ENCODE results near the gene DENND6B. TPM values are rescaled to one million over a fixed set of nuclear protein-coding genes. Genes with fewer than 3 reads are reported as not detected.
A peak's percentile ranks its signal among the peaks of the same experiment; 100 is the strongest.

DENND6B gene
- total RNA-seq, 2 donors from 2014 or later = 9.6 to 19.6 TPM

DNA sequence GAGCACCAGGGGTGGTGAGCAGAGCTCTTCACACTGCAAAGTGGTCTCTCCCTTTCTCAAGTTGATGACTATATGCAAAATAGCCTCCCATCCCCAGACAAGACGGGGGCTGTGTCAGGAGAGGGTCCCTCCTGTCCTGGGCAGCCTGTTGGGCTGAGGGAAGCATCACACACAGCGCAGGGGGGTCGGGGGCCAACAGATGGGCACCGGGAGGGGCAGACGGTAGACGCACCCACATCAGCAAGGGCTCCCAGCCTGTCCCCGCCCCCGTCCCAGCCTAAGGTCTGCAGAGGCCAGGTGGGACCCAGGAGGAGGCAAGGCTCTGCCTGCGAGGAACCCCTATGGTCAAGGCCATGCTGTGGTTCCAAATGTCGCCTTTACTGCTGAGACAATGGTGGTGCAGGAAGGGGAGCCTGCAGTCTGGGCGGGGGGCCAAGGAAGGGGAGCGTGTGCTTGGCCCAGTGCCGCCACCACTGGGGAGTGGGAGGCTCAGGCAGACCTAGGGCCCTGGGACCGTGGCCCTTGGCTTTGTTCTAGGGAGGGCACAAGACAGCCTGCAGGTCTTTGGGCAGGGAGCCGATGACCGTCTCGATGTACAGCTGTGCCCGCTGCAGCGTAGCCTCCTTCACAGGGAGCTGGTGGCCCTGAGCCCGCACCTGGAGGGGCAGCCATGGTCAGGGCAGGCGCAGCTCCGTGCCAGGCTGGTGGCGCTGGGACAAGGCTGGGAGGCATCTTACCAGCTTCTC lies 15.0 kb downstream of the DENND6B start:
- intact Hi-C loops (cut with DNase I) = no loop called here
- 87% methylated on average over 21 of the region's 23 CpGs for WGBS
- DNase-seq (ENCODE audit: low spot score) = no peak

DNA sequence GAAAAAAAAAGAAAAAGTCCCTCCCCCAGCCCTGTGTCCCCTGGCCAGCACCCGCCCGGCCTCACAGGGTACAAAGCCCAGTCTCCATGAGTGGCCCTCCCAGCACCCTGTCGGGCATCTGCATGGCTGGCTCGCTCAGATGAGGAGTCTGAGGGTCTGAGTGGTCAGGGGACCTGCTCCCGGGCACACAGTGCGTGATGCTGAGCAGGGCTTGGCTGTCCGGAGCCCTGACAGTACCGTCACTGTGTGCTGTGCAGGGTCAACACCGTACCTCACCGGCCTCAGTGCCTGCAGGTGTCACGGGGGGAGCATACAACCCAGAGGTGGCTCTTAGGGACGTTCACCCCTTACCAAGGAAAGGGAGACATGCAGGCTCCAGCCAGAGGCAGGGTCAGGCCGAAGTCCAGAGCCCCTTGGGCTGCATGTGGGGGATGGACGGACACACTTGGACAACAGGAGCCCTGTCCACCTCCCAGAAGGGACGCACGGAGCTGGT lies 15.8 kb downstream of the DENND6B start:
- no peaks in the 10 kb centered on the region for H3K9me3 ChIP-seq
- H3K27ac ChIP-seq = no peak overlapping the region
- no peaks in the 10 kb centered on the region for H3K4me1 ChIP-seq (replicated peaks)
- no peaks in the 10 kb centered on the region for H3K27me3 ChIP-seq (replicated peaks; ENCODE audit: insufficient read depth)
- no peak overlapping the region for H3K4me3 ChIP-seq
- DNase-seq (ENCODE audit: low spot score) = no peak
- no peaks in the 10 kb centered on the region for H3K36me3 ChIP-seq
- WGBS = 91% methylated on average over 14 of the region's 16 CpGs
- no peak for TF ChIP-seq POLR2AphosphoS5 (IDR thresholded peaks at IDR 0.05)
- no peak for TF ChIP-seq POLR2A (IDR thresholded peaks at IDR 0.05)
- intact Hi-C loops (cut with DNase I) = no loop called here

More for the DNA sequence above, 15.0 kb downstream of the DENND6B start:
- Histone ChIP-seq H3K27me3 (replicated peaks; ENCODE audit: insufficient read depth) (no peaks in the 10 kb centered on the region), H3K36me3 (no peaks in the 10 kb centered on the region), H3K4me1 (replicated peaks) (no peaks in the 10 kb centered on the region), H3K27ac (no peak overlapping the region), H3K9me3 (no peaks in the 10 kb centered on the region), H3K4me3 (no peak overlapping the region)
- TF ChIP-seq, protein P1, sequence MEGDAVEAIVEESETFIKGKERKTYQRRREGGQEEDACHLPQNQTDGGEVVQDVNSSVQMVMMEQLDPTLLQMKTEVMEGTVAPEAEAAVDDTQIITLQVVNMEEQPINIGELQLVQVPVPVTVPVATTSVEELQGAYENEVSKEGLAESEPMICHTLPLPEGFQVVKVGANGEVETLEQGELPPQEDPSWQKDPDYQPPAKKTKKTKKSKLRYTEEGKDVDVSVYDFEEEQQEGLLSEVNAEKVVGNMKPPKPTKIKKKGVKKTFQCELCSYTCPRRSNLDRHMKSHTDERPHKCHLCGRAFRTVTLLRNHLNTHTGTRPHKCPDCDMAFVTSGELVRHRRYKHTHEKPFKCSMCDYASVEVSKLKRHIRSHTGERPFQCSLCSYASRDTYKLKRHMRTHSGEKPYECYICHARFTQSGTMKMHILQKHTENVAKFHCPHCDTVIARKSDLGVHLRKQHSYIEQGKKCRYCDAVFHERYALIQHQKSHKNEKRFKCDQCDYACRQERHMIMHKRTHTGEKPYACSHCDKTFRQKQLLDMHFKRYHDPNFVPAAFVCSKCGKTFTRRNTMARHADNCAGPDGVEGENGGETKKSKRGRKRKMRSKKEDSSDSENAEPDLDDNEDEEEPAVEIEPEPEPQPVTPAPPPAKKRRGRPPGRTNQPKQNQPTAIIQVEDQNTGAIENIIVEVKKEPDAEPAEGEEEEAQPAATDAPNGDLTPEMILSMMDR (IDR thresholded peaks at IDR 0.05) = no peak
- no peak for TF ChIP-seq POLR2AphosphoS5 (IDR thresholded peaks at IDR 0.05)
- TF ChIP-seq POLR2A (IDR thresholded peaks at IDR 0.05) = no peak

DNA sequence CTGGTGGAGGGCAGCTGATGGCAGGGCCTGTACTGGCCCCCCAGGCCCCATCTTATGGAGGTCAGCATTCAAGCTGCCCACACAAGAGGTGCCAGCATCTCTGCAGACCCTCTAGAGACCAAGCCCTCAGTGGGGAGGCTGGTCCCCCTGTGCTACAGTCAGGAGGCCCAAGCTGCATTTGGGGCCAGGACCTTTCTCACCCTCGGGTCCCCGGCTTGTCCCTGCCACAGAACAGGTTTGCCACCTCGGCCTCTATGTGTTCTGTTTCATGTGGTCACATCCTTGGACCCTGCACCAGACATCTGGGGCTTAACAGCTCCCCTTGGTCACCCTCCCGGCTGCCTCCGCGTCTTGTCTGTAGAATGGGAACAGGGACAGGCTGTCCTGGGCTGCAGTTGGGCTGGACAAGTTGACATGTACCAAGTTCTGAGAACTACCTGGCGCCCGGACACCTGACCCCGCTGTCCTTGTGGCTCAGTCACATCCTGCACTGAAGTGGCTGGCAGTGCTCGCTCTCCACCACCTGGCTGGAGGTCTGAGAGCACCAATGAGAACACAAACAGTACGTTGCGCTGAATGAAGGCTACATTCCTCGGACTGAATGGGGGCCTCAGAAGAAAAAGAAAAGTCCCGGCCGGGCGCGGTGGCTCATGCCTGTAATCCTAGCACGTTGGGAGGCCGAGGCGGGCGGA lies 16.6 kb downstream of the DENND6B start:
- H3K4me1 ChIP-seq (replicated peaks) = peaks cover under 1% of the 10 kb centered on the region
- no peaks in the 10 kb centered on the region for H3K9me3 ChIP-seq
- intact Hi-C loops (cut with DNase I) = no loop called here
- TF ChIP-seq, protein P1 (IDR thresholded peaks at IDR 0.05) = no peak
- no peak for TF ChIP-seq POLR2A (IDR thresholded peaks at IDR 0.05)
- TF ChIP-seq POLR2AphosphoS5 (IDR thresholded peaks at IDR 0.05) = no peak
- no peak overlapping the region for H3K27ac ChIP-seq
- WGBS = 86% methylated on average over 21 of the region's 21 CpGs
- H3K36me3 ChIP-seq = no peaks in the 10 kb centered on the region
- H3K27me3 ChIP-seq (replicated peaks; ENCODE audit: insufficient read depth) = no peaks in the 10 kb centered on the region
- DNase-seq (ENCODE audit: low spot score) = no peak
- H3K4me3 ChIP-seq = no peak overlapping the region

DNA sequence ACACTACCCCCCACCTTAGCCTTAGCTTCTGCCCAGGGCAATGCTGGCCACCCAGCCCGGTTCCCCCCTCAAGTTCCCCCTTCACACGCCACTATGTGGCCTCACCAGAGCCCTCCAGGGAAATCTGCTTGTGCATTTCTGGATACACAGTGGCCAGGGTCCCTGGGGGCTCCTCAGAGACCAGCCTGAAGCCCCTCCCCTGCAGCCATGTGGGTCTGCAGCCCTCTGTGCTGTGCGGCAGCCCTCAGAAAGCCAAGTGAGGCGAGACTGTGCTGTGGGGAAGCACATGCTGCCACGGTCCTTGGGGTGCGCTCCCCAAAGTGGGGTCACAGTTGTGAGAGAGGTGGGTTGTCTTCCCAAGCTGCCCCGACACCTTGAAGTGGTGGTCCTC lies 17.2 kb downstream of the DENND6B start:
- Histone ChIP-seq H3K9me3 (no peaks in the 10 kb centered on the region), H3K4me3 (no peak overlapping the region), H3K27ac (peak overlapping the region in 1 of 2 donors; percentile 77), H3K36me3 (no peaks in the 10 kb centered on the region), H3K4me1 (replicated peaks) (peaks cover 7% of the 10 kb centered on the region), H3K27me3 (replicated peaks; ENCODE audit: insufficient read depth) (no peaks in the 10 kb centered on the region)
- 86% methylated on average over 7 of the region's 7 CpGs for WGBS
- intact Hi-C loops (cut with DNase I) = no loop called here
- TF ChIP-seq POLR2AphosphoS5 (IDR thresholded peaks at IDR 0.05) (no peak), POLR2A (IDR thresholded peaks at IDR 0.05) (no peak)
- TF ChIP-seq, protein P1 (IDR thresholded peaks at IDR 0.05) = no peak
- no peak for DNase-seq (ENCODE audit: low spot score)

DNA sequence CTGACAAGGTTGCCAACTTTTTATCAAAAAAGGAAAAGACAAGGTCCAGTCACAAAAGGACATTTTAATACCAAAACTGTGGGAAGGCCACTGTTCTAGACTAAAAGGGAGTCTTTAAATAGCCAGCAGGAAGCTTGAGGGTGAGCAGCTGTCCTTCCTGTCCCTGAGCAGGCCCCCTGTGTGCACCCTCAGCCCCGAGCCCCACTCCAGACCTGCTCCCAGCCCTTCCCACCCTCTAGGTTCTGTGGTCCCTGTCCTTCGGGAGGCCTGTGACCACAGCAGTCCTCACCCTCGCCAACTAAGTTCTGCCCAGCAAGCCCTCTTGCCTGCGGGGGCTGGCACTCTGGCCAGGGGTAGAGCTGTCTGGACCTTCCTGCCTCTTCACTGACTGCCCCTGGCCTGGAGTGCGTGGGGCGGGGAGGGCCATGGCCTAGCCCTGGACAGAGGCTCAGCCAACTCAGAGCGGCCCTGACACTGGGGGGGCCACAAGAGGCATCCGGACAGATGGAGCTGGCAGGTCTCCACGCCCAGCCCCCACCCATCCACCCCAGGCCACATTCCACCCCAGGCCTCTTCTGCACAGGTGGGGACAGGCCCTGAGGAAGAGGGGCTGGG lies 17.7 kb downstream of the DENND6B start:
- H3K4me1 ChIP-seq (replicated peaks) = peaks cover 12% of the 10 kb centered on the region
- H3K9me3 ChIP-seq = no peaks in the 10 kb centered on the region
- peak overlapping the region; percentile 52 to 77 for H3K27ac ChIP-seq
- TF ChIP-seq, protein P1 (IDR thresholded peaks at IDR 0.05) = no peak
- TF ChIP-seq POLR2AphosphoS5 (IDR thresholded peaks at IDR 0.05) (no peak), POLR2A (IDR thresholded peaks at IDR 0.05) (no peak)
- DNase-seq (ENCODE audit: low spot score) = no peak
- H3K36me3 ChIP-seq = no peaks in the 10 kb centered on the region
- intact Hi-C loops (cut with DNase I) = no loop called here
- H3K27me3 ChIP-seq (replicated peaks; ENCODE audit: insufficient read depth) = no peaks in the 10 kb centered on the region
- H3K4me3 ChIP-seq = no peak overlapping the region
- WGBS = 53% methylated on average over 6 of the region's 9 CpGs
